ENCODE measurements around the gene MKNK2. TPM values are rescaled to one million over a fixed set of nuclear protein-coding genes. Genes with fewer than 3 reads are reported as not detected.

The MKNK2 gene
- polyA plus RNA-seq, 1 of the 3 experiments (the other 2 are of a cell fraction), result 65.4 TPM

GRCh38 chr19:2042485-2043250 lies 8.4 kb downstream of the MKNK2 start:
- Histone ChIP-seq H3K27me3 (ENCODE audit: insufficient read depth) (no peaks in the 10 kb centered on the region), H3K9me3 (no peaks in the 10 kb centered on the region), H3K79me2 (ENCODE audit: insufficient read depth) (peaks cover 13% of the 10 kb centered on the region), H4K20me1 (ENCODE audit: insufficient read depth) (peaks cover 53% of the 10 kb centered on the region), H3F3A (replicated peaks; ENCODE audit: insufficient read depth) (peaks cover 3% of the 10 kb centered on the region), H3K36me3 (replicated peaks in 1 of 2; ENCODE audit: control insufficient read depth in 1 of 2, insufficient read depth in 2 of 2, low read length in 1 of 2) (peaks cover 7 to 68% of the 10 kb centered on the region in 2 experiments), H2AFZ (ENCODE audit: low read depth) (no peak overlapping the region; the same call in 1 of the 2 replicates), H3K27ac (ENCODE audit: low read depth in 2 of 2, low read length in 1 of 2) (peak overlapping the region; percentile 32 to 95; a peak in 3 of 4 replicates), H3K4me2 (peak overlapping the region; percentile 80), H3K4me1 (ENCODE audit: control insufficient read depth in 1 of 2, insufficient read depth in 2 of 2, low read depth in 1 of 2, low read length in 1 of 2) (peaks cover 8 to 47% of the 10 kb centered on the region in 2 experiments; a peak in 3 of 4 replicates), H3K9me2 (no peaks in the 10 kb centered on the region), H3K9ac (peak overlapping the region; percentile 33; the same call in 1 of the 2 replicates), H3K4me3 (ENCODE audit: low read depth in 2 of 2, low read length in 1 of 2) (peak overlapping the region in 1 of 2 experiments; percentile 33; a peak in 2 of 4 replicates)
- WGBS (ENCODE audit: low lambda C conversion rate), result 58% methylated on average over 9 of the region's 29 CpGs
- ChIA-PET CTCF (interaction anchor here (0.8 to 2.1 kb wide), 5 partner anchors 10 to 27 kb away, joined by 3 to 11 read pairs (median 5); no protein-coding TSS in a partner anchor), POLR2A (interaction anchor here (0.8 to 3.5 kb wide), 5 partner anchors 7 to 26 kb away, joined by 3 to 13 read pairs (median 5); partner anchors contain the start of gene MKNK2)
- TF ChIP-seq YY1 (IDR thresholded peaks at IDR 0.05; ENCODE audit: low read depth), result no peak
- no peak for DNase-seq

- DNase-seq, result peak; percentile 99
- CTCF ChIA-PET, result interaction anchor here (0.8 to 2.1 kb wide), 5 partner anchors 9 to 28 kb away, joined by 3 to 11 read pairs (median 5); no protein-coding TSS in a partner anchor
- no peaks in the 10 kb centered on the region for H3K27me3 ChIP-seq (ENCODE audit: insufficient read depth)
- no peaks in the 10 kb centered on the region for H3K9me2 ChIP-seq
- peak overlapping the region in 1 of 2 experiments; percentile 37; a peak in 2 of 4 replicates for H3K4me3 ChIP-seq (ENCODE audit: low read depth in 2 of 2, low read length in 1 of 2)
- H3K36me3 ChIP-seq (replicated peaks in 1 of 2; ENCODE audit: control insufficient read depth in 1 of 2, insufficient read depth in 2 of 2, low read length in 1 of 2), result peaks cover 7 to 68% of the 10 kb centered on the region in 2 experiments
- peak overlapping the region; percentile 33; the same call in 1 of the 2 replicates for H3K9ac ChIP-seq
- peaks cover 8% of the 10 kb centered on the region for H3F3A ChIP-seq (replicated peaks; ENCODE audit: insufficient read depth)
- POLR2A ChIA-PET, result interaction anchor here (0.8 to 3.5 kb wide), 5 partner anchors 8 to 25 kb away, joined by 3 to 13 read pairs (median 5); partner anchors contain the start of gene MKNK2
- H3K79me2 ChIP-seq (ENCODE audit: insufficient read depth), result peaks cover 6% of the 10 kb centered on the region
- no peaks in the 10 kb centered on the region for H3K9me3 ChIP-seq
- H3K27ac ChIP-seq (ENCODE audit: low read depth in 2 of 2, low read length in 1 of 2), result peak overlapping the region; percentile 40 to 95; a peak in 3 of 4 replicates
- H3K4me1 ChIP-seq (ENCODE audit: control insufficient read depth in 1 of 2, insufficient read depth in 2 of 2, low read depth in 1 of 2, low read length in 1 of 2), result peaks cover 8 to 42% of the 10 kb centered on the region in 2 experiments; a peak in 3 of 4 replicates
- WGBS (ENCODE audit: low lambda C conversion rate), result 72% methylated on average over 12 of the region's 77 CpGs
- no peak overlapping the region; the same call in 1 of the 2 replicates for H2AFZ ChIP-seq (ENCODE audit: low read depth)
- peaks cover 45% of the 10 kb centered on the region for H4K20me1 ChIP-seq (ENCODE audit: insufficient read depth)
- H3K4me2 ChIP-seq, result peak overlapping the region; percentile 80
- no peak; the same call in 1 of the 2 replicates for TF ChIP-seq IRF3 (IDR thresholded peaks at IDR 0.05; ENCODE audit: low read depth, low read length)
- peak; percentile 42 for TF ChIP-seq NRF1 (IDR thresholded peaks at IDR 0.05; ENCODE audit: low read depth, low read length)
- TF ChIP-seq RFX5 (IDR thresholded peaks at IDR 0.05; ENCODE audit: low read length), result peak; percentile 99
- peak; percentile 13; the same call in 1 of the 2 replicates for TF ChIP-seq TAF1 (IDR thresholded peaks at IDR 0.05; ENCODE audit: borderline replicate concordance, low read depth, low read length)
- 0 out of 2 replicates have a peak, but pooled peaks have one; percentile 1 for TF ChIP-seq PBX3 (IDR thresholded peaks at IDR 0.05)
- no peak for TF ChIP-seq JUND (IDR thresholded peaks at IDR 0.05)
- TF ChIP-seq ELF1 (IDR thresholded peaks at IDR 0.05), result peak; percentile 96
- TF ChIP-seq CHD2 (IDR thresholded peaks at IDR 0.05; ENCODE audit: low read length, partially characterized antibody), result peak; percentile 78
- peak; percentile 57; the same call in 1 of the 2 replicates for TF ChIP-seq MXI1 (IDR thresholded peaks at IDR 0.05; ENCODE audit: low read depth, low read length)
- peak; percentile 55 for TF ChIP-seq RXRA (IDR thresholded peaks at IDR 0.05; ENCODE audit: borderline replicate concordance, low read depth)
- TF ChIP-seq EZH2phosphoT487 (IDR thresholded peaks at IDR 0.05; ENCODE audit: borderline replicate concordance, low read depth), result no peak
- TF ChIP-seq EP300 (IDR thresholded peaks at IDR 0.05; ENCODE audit: borderline replicate concordance in 1 of 2, low read depth in 1 of 2, low read length in 1 of 2), result peak; percentile 24 to 72; a peak in 2 of 4 replicates
- no peak for TF ChIP-seq CTCF (IDR thresholded peaks at IDR 0.05)
Measured at GRCh38 chr19:2041683-2042484, 9.2 kb downstream of the MKNK2 start.
